Activated CD8-positive, alpha-beta T cell treated with anti-CD3 and anti-CD28 coated beads, Interleukin-2, amount 10 ng/mL, durations not matched to agents 7 days and 5 days (primary cell): ENCODE data around the gene PEAK1. TPM values are rescaled to one million over a fixed set of nuclear protein-coding genes. Genes with fewer than 3 reads are reported as not detected.

ENCODE experiments used
- ATAC-seq: fragments of 150-1000 bp; cut with Tn5 transposase; one replicate; pipeline ENCODE4 v1.10.0; 2021; ENCODE audit warnings: moderate library complexity
- CTCF ChIA-PET: fragments of 350-600 bp; sonication (Branson Sonifier 250); formaldehyde crosslinking; loops from one replicate; lab custom pipeline; 2021; ENCODE audit warnings: antibody characterized with exemption; lab: Charles Lee
- POLR2A ChIA-PET: fragments of 350-600 bp; sonication (Branson Sonifier 250); formaldehyde crosslinking; loops from one replicate; lab custom pipeline; 2021; ENCODE audit warnings: antibody characterized with exemption; lab: Charles Lee
- DNase-seq: peaks from one replicate; pipeline ENCODE4 v3.0.0-alpha.2; 2020
- H3K27ac Mint-ChIP-seq: one replicate; pipeline ENCODE4 v1.8.0; 2021; ENCODE audit warnings: mild to moderate bottlenecking, mixed read lengths
- H3K27me3 Mint-ChIP-seq: one replicate; pipeline ENCODE4 v1.8.0; 2021; ENCODE audit warnings: low read depth, mixed read lengths
- H3K36me3 Mint-ChIP-seq: one replicate; pipeline ENCODE4 v1.8.0; 2021; ENCODE audit warnings: low read depth, mixed read lengths
- H3K4me1 Mint-ChIP-seq: one replicate; pipeline ENCODE4 v1.8.0; 2021; ENCODE audit warnings: low read depth, mixed read lengths
- H3K4me3 Mint-ChIP-seq: one replicate; pipeline ENCODE4 v1.8.0; 2021; ENCODE audit warnings: mild to moderate bottlenecking, mixed read lengths
- H3K9me3 Mint-ChIP-seq: one replicate; pipeline ENCODE4 v1.8.0; 2022; ENCODE audit warnings: mixed read lengths; ENCODE audit not compliant: insufficient read depth
- total RNA-seq, 2 experiments: library from RNA; stranded (reverse); gene quantifications; one replicate each; pipeline ENCODE4 v1.2.3, GENCODE V29; 2021

PEAK1 gene
- total RNA-seq, 2 experiments from 2014 or later, result 30.4 to 30.7 TPM

GRCh38 chr15:77375133-77375532 lies 44.8 kb downstream of the PEAK1 start:
- ChIA-PET POLR2A (no interaction called here), CTCF (interaction anchor here (1.4 kb wide), 1 partner anchor 51 kb away, joined by 3 read pairs; no protein-coding TSS in a partner anchor)
- H3K9me3 Mint-ChIP-seq, result no peaks in the 10 kb centered on the region
- no peak overlapping the region for H3K27ac Mint-ChIP-seq
- ATAC-seq, result no peak
- DNase-seq, result no peak
- H3K27me3 Mint-ChIP-seq, result no peaks in the 10 kb centered on the region
- no peaks in the 10 kb centered on the region for H3K36me3 Mint-ChIP-seq
- peaks cover 5% of the 10 kb centered on the region for H3K4me1 Mint-ChIP-seq
- H3K4me3 Mint-ChIP-seq, result no peak overlapping the region

DNA sequence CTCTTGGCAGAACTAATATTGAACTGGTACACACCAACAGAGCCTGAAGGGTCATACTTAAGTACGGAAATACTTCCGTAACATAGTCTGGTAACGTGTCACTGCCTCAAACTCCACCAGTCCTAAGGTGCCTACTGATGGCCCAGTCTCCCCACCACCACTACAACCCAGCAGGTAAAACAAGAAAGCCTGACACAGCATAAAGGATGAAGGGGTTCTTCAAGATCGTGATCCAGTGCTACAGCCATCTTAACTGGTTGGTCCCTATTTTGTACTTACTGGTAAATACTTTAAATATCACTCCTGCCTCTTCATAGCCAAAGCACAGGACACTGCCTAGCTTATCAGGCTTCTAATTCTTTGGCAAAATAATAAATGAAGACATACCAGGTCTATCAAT lies 46.5 kb downstream of the PEAK1 start:
- POLR2A ChIA-PET, result no interaction called here
- Mint-ChIP-seq H3K4me1 (peaks cover 5% of the 10 kb centered on the region), H3K27ac (no peak overlapping the region), H3K27me3 (no peaks in the 10 kb centered on the region), H3K9me3 (no peaks in the 10 kb centered on the region), H3K36me3 (no peaks in the 10 kb centered on the region), H3K4me3 (no peak overlapping the region)
- CTCF ChIA-PET, result no interaction called here
- ATAC-seq (no peak), DNase-seq (no peak)

DNA sequence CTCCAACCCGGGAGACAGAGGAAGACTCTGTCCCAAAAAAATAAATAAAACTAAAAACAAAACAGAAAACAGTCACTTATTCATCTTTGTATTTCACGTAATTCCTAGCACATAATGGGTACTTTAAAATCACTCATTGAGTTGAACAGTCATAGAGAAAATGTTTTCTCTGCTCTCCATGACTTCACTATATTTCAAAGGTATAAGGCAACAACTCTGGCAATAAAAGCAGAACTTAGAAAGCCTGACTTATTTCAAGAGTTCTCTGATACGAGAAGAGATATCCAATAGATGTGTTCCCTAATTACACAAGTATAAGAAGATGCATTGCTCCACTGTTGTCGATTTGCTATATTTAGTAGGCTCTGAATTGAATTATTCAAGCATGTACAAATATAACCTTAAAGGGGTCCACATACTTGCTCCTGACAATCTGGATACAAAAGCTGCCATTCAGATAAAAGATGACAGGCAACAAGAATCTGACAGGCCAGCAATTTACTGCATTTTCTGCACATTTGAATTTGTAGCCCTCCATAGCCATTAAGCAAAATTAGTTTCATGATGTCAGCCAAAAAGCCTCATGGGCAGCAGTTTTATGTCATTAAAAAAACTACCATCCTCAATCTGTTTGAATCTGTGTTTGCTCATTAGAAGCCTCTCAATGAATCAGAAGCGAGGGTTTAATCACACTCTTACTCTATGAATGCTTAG lies 47.9 kb downstream of the PEAK1 start:
- Mint-ChIP-seq H3K36me3 (no peaks in the 10 kb centered on the region), H3K4me1 (peaks cover 5% of the 10 kb centered on the region), H3K27me3 (no peaks in the 10 kb centered on the region), H3K9me3 (no peaks in the 10 kb centered on the region), H3K4me3 (no peak overlapping the region), H3K27ac (no peak overlapping the region)
- ATAC-seq (no peak), DNase-seq (no peak)
- POLR2A ChIA-PET, result no interaction called here
- CTCF ChIA-PET, result no interaction called here

GRCh38 chr15:77370580-77370979 lies 49.3 kb downstream of the PEAK1 start:
- Mint-ChIP-seq H3K36me3 (no peaks in the 10 kb centered on the region), H3K27me3 (no peaks in the 10 kb centered on the region), H3K27ac (no peak overlapping the region), H3K4me1 (no peaks in the 10 kb centered on the region), H3K4me3 (no peak overlapping the region), H3K9me3 (no peaks in the 10 kb centered on the region)
- ChIA-PET POLR2A (no interaction called here), CTCF (interaction anchor here (1.1 kb wide), 1 partner anchor 173 kb away, joined by 3 read pairs; no protein-coding TSS in a partner anchor)
- no peak for ATAC-seq
- DNase-seq, result no peak

GRCh38 chr15:77369168-77369567 lies 50.7 kb downstream of the PEAK1 start:
- CTCF ChIA-PET, result no interaction called here
- DNase-seq (no peak), ATAC-seq (no peak)
- Mint-ChIP-seq H3K9me3 (no peaks in the 10 kb centered on the region), H3K27me3 (no peaks in the 10 kb centered on the region), H3K36me3 (no peaks in the 10 kb centered on the region), H3K27ac (no peak overlapping the region), H3K4me1 (no peaks in the 10 kb centered on the region), H3K4me3 (no peak overlapping the region)
- POLR2A ChIA-PET, result no interaction called here

DNA sequence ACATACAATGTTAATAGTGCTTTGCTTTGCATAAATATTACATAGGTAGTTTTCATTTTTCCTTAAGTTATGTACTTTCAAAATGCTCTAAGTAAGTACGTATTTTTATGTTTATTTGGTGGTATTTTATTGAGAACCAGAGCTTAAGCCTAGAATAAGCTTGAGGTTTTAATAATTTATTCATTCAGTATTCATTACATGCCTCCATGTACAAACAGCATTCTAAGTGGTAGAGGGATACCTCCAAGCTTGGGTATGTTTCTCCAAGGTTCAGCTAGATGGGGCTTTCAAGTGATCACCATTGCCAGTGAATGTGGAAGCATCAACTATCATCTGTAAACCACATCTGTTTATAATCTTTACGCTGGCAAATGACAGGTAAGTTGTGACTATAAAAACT lies 52.3 kb downstream of the PEAK1 start:
- DNase-seq (no peak), ATAC-seq (no peak)
- Mint-ChIP-seq H3K9me3 (no peaks in the 10 kb centered on the region), H3K27ac (no peak overlapping the region), H3K4me3 (no peak overlapping the region), H3K27me3 (no peaks in the 10 kb centered on the region), H3K36me3 (peaks cover 7% of the 10 kb centered on the region), H3K4me1 (no peaks in the 10 kb centered on the region)
- CTCF ChIA-PET, result no interaction called here
- POLR2A ChIA-PET, result no interaction called here

DNA sequence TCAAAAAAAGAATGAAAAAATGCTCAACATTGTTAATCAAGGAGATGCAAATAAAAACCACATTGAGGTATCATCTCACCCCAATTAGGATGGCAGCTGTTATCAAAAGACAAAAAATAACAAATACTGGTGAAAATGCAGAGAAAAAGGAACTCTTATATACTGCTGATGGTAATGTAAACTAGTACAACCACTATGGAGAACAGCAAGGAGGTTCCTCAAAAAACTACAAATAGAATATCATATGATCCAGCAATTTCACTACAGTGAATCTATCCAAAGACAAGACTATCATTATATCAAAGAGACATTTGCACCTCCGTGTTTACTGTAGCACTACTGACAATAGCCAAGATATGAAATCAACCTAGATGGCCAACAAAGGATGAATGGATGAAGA lies 58.4 kb downstream of the PEAK1 start:
- Mint-ChIP-seq H3K4me3 (no peak overlapping the region), H3K9me3 (no peaks in the 10 kb centered on the region), H3K27ac (no peak overlapping the region)

GRCh38 chr15:77358545-77359240 lies 61.2 kb downstream of the PEAK1 start:
- Mint-ChIP-seq H3K27me3 (no peaks in the 10 kb centered on the region), H3K27ac (no peak overlapping the region), H3K4me1 (no peaks in the 10 kb centered on the region), H3K9me3 (no peaks in the 10 kb centered on the region), H3K36me3 (peaks cover 6% of the 10 kb centered on the region), H3K4me3 (no peak overlapping the region)
- ATAC-seq (no peak), DNase-seq (no peak)
- ChIA-PET CTCF (no interaction called here), POLR2A (no interaction called here)

More for the DNA sequence above, 58.4 kb downstream of the PEAK1 start:
- ATAC-seq (no peak), DNase-seq (no peak)
- H3K36me3 Mint-ChIP-seq, result peaks cover 7% of the 10 kb centered on the region
- ChIA-PET POLR2A (no interaction called here), CTCF (no interaction called here)
- no peaks in the 10 kb centered on the region for H3K27me3 Mint-ChIP-seq
- H3K4me1 Mint-ChIP-seq, result no peaks in the 10 kb centered on the region

- Mint-ChIP-seq H3K4me1 (no peaks in the 10 kb centered on the region), H3K9me3 (no peaks in the 10 kb centered on the region), H3K4me3 (no peak overlapping the region), H3K27ac (no peak overlapping the region), H3K27me3 (no peaks in the 10 kb centered on the region), H3K36me3 (no peaks in the 10 kb centered on the region)
- DNase-seq, result no peak
- ATAC-seq, result no peak
- ChIA-PET CTCF (no interaction called here), POLR2A (no interaction called here)
These were observed 63.6 kb downstream of the PEAK1 start for GRCh38 chr15:77356305-77356704.

GRCh38 chr15:77355321-77355720 lies 64.6 kb downstream of the PEAK1 start:
- DNase-seq (no peak), ATAC-seq (no peak)
- ChIA-PET CTCF (no interaction called here), POLR2A (no interaction called here)
- Mint-ChIP-seq H3K4me1 (no peaks in the 10 kb centered on the region), H3K27me3 (no peaks in the 10 kb centered on the region), H3K27ac (no peak overlapping the region), H3K36me3 (no peaks in the 10 kb centered on the region), H3K4me3 (no peak overlapping the region), H3K9me3 (no peaks in the 10 kb centered on the region)

DNA sequence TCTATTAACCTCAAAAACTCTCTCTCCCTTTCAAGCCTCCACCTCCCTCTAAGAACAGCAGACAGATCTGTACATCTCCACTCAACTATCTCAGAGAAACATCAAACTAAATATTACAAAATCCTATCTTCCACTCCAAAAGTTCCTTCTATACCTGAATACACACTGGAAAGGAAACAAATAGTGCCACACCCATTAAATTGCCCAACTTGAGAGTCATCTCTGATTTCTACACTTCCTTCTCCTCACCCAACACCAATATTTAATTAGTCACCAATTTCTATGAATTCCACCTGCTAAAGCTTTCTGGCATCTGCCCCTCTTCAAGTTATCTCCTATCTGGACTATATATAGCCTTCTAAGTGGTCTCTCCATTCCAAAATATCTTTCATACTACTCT lies 65.8 kb downstream of the PEAK1 start:
- ChIA-PET CTCF (no interaction called here), POLR2A (no interaction called here)
- no peaks in the 10 kb centered on the region for H3K9me3 Mint-ChIP-seq
- no peaks in the 10 kb centered on the region for H3K4me1 Mint-ChIP-seq
- ATAC-seq (no peak), DNase-seq (no peak)
- H3K4me3 Mint-ChIP-seq, result no peak overlapping the region
- H3K36me3 Mint-ChIP-seq, result no peaks in the 10 kb centered on the region
- no peaks in the 10 kb centered on the region for H3K27me3 Mint-ChIP-seq
- no peak overlapping the region for H3K27ac Mint-ChIP-seq

DNA sequence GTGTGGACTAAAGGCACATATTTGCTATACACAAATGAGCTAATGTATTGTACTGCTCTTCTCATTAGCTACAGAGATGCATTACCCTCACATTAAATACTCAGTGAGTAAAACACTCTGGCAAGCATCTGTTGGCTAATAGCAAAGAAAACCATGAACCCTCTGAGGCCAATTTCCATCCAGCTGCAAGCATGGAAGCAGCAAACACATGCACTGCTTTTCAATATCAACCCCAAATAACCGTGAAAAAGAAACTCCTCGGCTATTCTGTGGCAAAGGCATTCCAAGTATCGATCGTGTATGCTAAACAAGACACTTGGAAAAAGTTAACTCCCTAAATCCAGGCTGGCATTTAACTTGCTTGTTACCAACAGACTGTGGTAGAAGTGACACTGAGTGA lies 67.0 kb downstream of the PEAK1 start:
- ATAC-seq, result no peak
- CTCF ChIA-PET, result no interaction called here
- no peak overlapping the region for H3K4me3 Mint-ChIP-seq

More for the DNA sequence above, 67.0 kb downstream of the PEAK1 start:
- POLR2A ChIA-PET, result no interaction called here
- H3K27me3 Mint-ChIP-seq, result no peaks in the 10 kb centered on the region
- DNase-seq, result no peak
- no peaks in the 10 kb centered on the region for H3K36me3 Mint-ChIP-seq
- no peaks in the 10 kb centered on the region for H3K9me3 Mint-ChIP-seq
- H3K27ac Mint-ChIP-seq, result no peak overlapping the region
- H3K4me1 Mint-ChIP-seq, result no peaks in the 10 kb centered on the region
